HCT116 (cell line): ENCODE results near the gene WDR33. TPM values are rescaled to one million over a fixed set of nuclear protein-coding genes. Genes with fewer than 3 reads are reported as not detected.

Experiments used
- ATAC-seq: fragments of 200-7000 bp; cut with Tn5 transposase; 2 replicates; pipeline ENCODE4 v1.9.1; 2020; ENCODE audit warnings: mild to moderate bottlenecking, moderate library complexity
- BruUV-seq: library from RNA; stranded (reverse); fragments of 400-500 nt; replicated peaks from 2 replicates; lab custom pipeline; 2021; lab: Mats Ljungman, UMichigan
- CTCF ChIA-PET: fragments of 300-600 bp; sonication (Branson Sonifier 250); formaldehyde crosslinking; loops from one replicate; lab custom pipeline; 2021; ENCODE audit warnings: antibody characterized with exemption; lab: Charles Lee
- POLR2A ChIA-PET: fragments of 300-600, 350-600 bp; sonication (Branson Sonifier 250); formaldehyde crosslinking; loops from one replicate; lab custom pipeline; 2021; ENCODE audit warnings: antibody characterized with exemption; lab: Charles Lee
- RAD21 ChIA-PET, 2 experiments: fragments of 300-600 bp; sonication (Branson Sonifier 250); formaldehyde crosslinking; loops; one replicate each; lab custom pipeline; 2023; ENCODE audit warnings: low total read pairs in 2 of 2; ENCODE audit not compliant: uncharacterized antibody in 2 of 2, unreplicated experiment in 2 of 2, low non-redundant PET in 1 of 2; lab: Charles Lee
- DNase-seq: peaks from one replicate; pipeline ENCODE4 v3.0.0-alpha.2; 2010; ENCODE audit warnings: low read depth, low spot score
- H2AFZ ChIP-seq: fragments of 200-600 bp; shearing (Covaris generic), sonication (generic); 2 replicates; pipeline ENCODE4 v1.6.1; 2017; ENCODE audit warnings: low read depth, mixed run types, mixed read lengths, antibody characterized with exemption, low read length; ENCODE audit not compliant: poor library complexity, severe bottlenecking
- H3K27ac ChIP-seq: 2 replicates; pipeline ENCODE4 v1.5.1; 2012; ENCODE audit warnings: low read depth, low read length
- H3K27me3 ChIP-seq: fragments of 200-600 bp; sonication (generic); 2 replicates; pipeline ENCODE4 v1.6.1; 2016; ENCODE audit warnings: mixed run types, low read length, mixed read lengths; ENCODE audit not compliant: insufficient read depth
- H3K36me3 ChIP-seq, 2 experiments: fragments of 200-500 bp in 1 of 2; fragments of 200-600 bp in 1 of 2; sonication (Bioruptor generic) in 1 of 2; sonication (generic) in 1 of 2; 2 replicates each; pipeline versions ENCODE4 v1.5.1 to v1.6.1; 2014 to 2016; ENCODE audit warnings: low read length in 2 of 2, inconsistent platforms in 1 of 2, mixed read lengths in 1 of 2, mixed run types in 1 of 2; ENCODE audit not compliant: insufficient read depth in 2 of 2, control insufficient read depth in 1 of 2
- H3K4me1 ChIP-seq, 2 experiments: fragments of 200-600 bp in 1 of 2; sonication (generic) in 1 of 2; 2 replicates each; pipeline versions ENCODE4 v1.5.1 to v1.6.1; 2012 to 2017; ENCODE audit warnings: low read length in 2 of 2, inconsistent platforms in 1 of 2, mild to moderate bottlenecking in 1 of 2, mixed read lengths in 1 of 2, mixed run types in 1 of 2, moderate library complexity in 1 of 2; ENCODE audit not compliant: insufficient read depth in 2 of 2, control insufficient read depth in 1 of 2
- H3K4me2 ChIP-seq: fragments of 200-600 bp; sonication (generic); 2 replicates; pipeline ENCODE4 v1.6.1; 2017; ENCODE audit warnings: mixed run types, low read length, mixed read lengths
- H3K4me3 ChIP-seq, 2 experiments: fragments of 200-600 bp in 1 of 2; sonication (generic) in 1 of 2; replicated peaks in 1 of 2; 2 replicates each; pipeline ENCODE4 v1.5.1; 2011 to 2016; ENCODE audit warnings: low read length in 2 of 2, control low read depth in 1 of 2, low read depth in 1 of 2, mild to moderate bottlenecking in 1 of 2, mixed read lengths in 1 of 2, mixed run types in 1 of 2
- H3K79me2 ChIP-seq: fragments of 200-600 bp; sonication (generic); 2 replicates; pipeline ENCODE4 v1.6.1; 2017; ENCODE audit warnings: mild to moderate bottlenecking, mixed run types, low read length, moderate library complexity, mixed read lengths; ENCODE audit not compliant: insufficient read depth
- H3K9ac ChIP-seq: fragments of 200-600 bp; sonication (generic); 2 replicates; pipeline ENCODE4 v1.6.1; 2016; ENCODE audit warnings: low read length, mixed read lengths
- H3K9me2 ChIP-seq: fragments of 200-600 bp; sonication (generic), shearing (Covaris generic); 2 replicates; pipeline ENCODE4 v1.6.1; 2017; ENCODE audit warnings: mixed run types, mild to moderate bottlenecking, moderate library complexity; ENCODE audit not compliant: insufficient read depth
- H3K9me3 ChIP-seq, 2 experiments: fragments of 200-500 bp in 1 of 2; fragments of 200-600 bp in 1 of 2; sonication (Bioruptor generic) in 1 of 2; sonication (generic) in 1 of 2; 2 replicates each; pipeline ENCODE4 v1.6.1; 2014 to 2017; ENCODE audit warnings: low read length in 2 of 2, mixed read lengths in 2 of 2, inconsistent platforms in 1 of 2, low read depth in 1 of 2, mild to moderate bottlenecking in 1 of 2, mixed run types in 1 of 2, moderate library complexity in 1 of 2; ENCODE audit not compliant: control insufficient read depth in 1 of 2, insufficient read depth in 1 of 2
- H4K20me1 ChIP-seq: fragments of 200-600 bp; sonication (generic), shearing (Covaris generic); 2 replicates; pipeline ENCODE4 v1.6.1; 2017; ENCODE audit warnings: mixed run types, mild to moderate bottlenecking, moderate library complexity; ENCODE audit not compliant: insufficient read depth
- CTCF ChIP-seq, 3 experiments: fragments of 200-600 bp in 1 of 3; sonication (generic) in 1 of 3; IDR thresholded peaks in 2 of 3; conservative IDR thresholded peaks in 1 of 3; 2 replicates each; pipeline ENCODE4 v1.5.1; 2012 to 2017; ENCODE audit warnings: low read depth in 2 of 3, low read length in 2 of 3, antibody characterized with exemption in 1 of 3, borderline replicate concordance in 1 of 3, control low read depth in 1 of 3, mild to moderate bottlenecking in 1 of 3, mixed read lengths in 1 of 3, mixed run types in 1 of 3, moderate library complexity in 1 of 3; ENCODE audit not compliant: insufficient read depth in 1 of 3
- ELF1 ChIP-seq: IDR thresholded peaks from 2 replicates; pipeline ENCODE4 v1.6.1; 2012; ENCODE audit warnings: low read depth, borderline replicate concordance
- EZH2 ChIP-seq: fragments of 200-600 bp; sonication (generic); IDR thresholded peaks from 2 replicates; pipeline ENCODE4 v1.6.1; 2017; ENCODE audit warnings: antibody characterized with exemption, mixed run types
- SP1 ChIP-seq: IDR thresholded peaks from 2 replicates; pipeline ENCODE4 v1.6.1; 2012; ENCODE audit warnings: low read depth
- SRF ChIP-seq: IDR thresholded peaks from 2 replicates; pipeline ENCODE4 v1.6.1; 2012; ENCODE audit warnings: low read depth
- ZBTB33 ChIP-seq: IDR thresholded peaks from 2 replicates; pipeline ENCODE4 v1.6.1; 2011; ENCODE audit warnings: mild to moderate bottlenecking, low read length, moderate library complexity; ENCODE audit not compliant: insufficient replicate concordance; ENCODE audit errors: extremely low read depth
- ZNF274 ChIP-seq: fragments of 200-500 bp; sonication (Bioruptor generic); IDR thresholded peaks from 2 replicates; pipeline ENCODE4 v1.6.1; 2014; ENCODE audit warnings: mild to moderate bottlenecking, low read depth, low read length, inconsistent platforms
- intact Hi-C: fragments of 100-400 bp; cut with micrococcal nuclease; formaldehyde crosslinking; loops from 2 replicates; pipeline ENCODE4 v1.10.0; 2022
- total RNA-seq: library from RNA; stranded (reverse); gene quantifications from one replicate; pipeline ENCODE4 v1.2.1, GENCODE V29; 2021; ENCODE audit not compliant: unreplicated experiment

Gene WDR33
- total RNA-seq, 1 experiment from 2014 or later, result 52.5 TPM

GRCh38 chr2:127676906-127677305, 134.1 kb downstream of the WDR33 start:
- TF ChIP-seq CTCF (IDR thresholded peaks at IDR 0.05 in 2 of 3, conservative IDR thresholded peaks at IDR 0.05 in 1 of 3; ENCODE audit: borderline replicate concordance in 1 of 3, insufficient read depth in 1 of 3, low read depth in 2 of 3, low read length in 2 of 3) (no peak), EZH2 (no peak), SP1 (no peak), ZNF274 (no peak), ELF1 (no peak), SRF (no peak), ZBTB33 (no peak)
- TF ChIP-seq, all 23 proteins: peak for 0
- intact Hi-C loops, result loop anchor here (10.0 kb wide), 1 partner anchor 482 kb away; no protein-coding TSS in a partner anchor
- Histone ChIP-seq H3K9me2 (no peaks in the 10 kb centered on the region), H3K36me3 (no peaks in the 10 kb centered on the region), H3K79me2 (no peaks in the 10 kb centered on the region), H3K4me3 (no peak overlapping the region), H3K9ac (no peak overlapping the region), H3K9me3 (no peaks in the 10 kb centered on the region), H3K4me1 (peaks cover 0 to 15% of the 10 kb centered on the region in 2 experiments; a peak in 2 of 4 replicates), H3K27me3 (peaks cover 7% of the 10 kb centered on the region; the same call in 1 of the 2 replicates), H4K20me1 (no peaks in the 10 kb centered on the region), H3K4me2 (no peak overlapping the region), H2AFZ (no peak overlapping the region), H3K27ac (no peak overlapping the region)
- ChIA-PET POLR2A (no interaction called here), CTCF (interaction anchor here (0.6 to 0.9 kb wide), 2 partner anchors 19 to 480 kb away, joined by 3 read pairs; no protein-coding TSS in a partner anchor), RAD21 (no interaction called here)
- DNase-seq (no peak), ATAC-seq (no peak)
- BruUV-seq, result no TSS peak
